ENCODE measurements around the gene CYP2B6.
"Not testable (repeated sequence)": the region's sequence is repeated elsewhere in the genome, so short reads cannot be mapped to it uniquely, and the experiment has no call there.

GRCh38 chr19:40979759-40980158 is 11.3 kb upstream of the CYP2B6 start:
- not testable (repeated sequence) for TF ChIP-seq POLR2A (IDR thresholded peaks at IDR 0.05); CTCF (IDR thresholded peaks at IDR 0.05 in 4 of 5, conservative IDR thresholded peaks at IDR 0.05 in 1 of 5)
